SH-SY5Y (cell line): ENCODE results near the gene LLGL2.

Experiments used
- GATA2 ChIP-seq: IDR thresholded peaks from 2 replicates; pipeline ENCODE4 v1.6.1; 2011; ENCODE audit warnings: mild to moderate bottlenecking, low read depth, low read length
- GATA3 ChIP-seq: IDR thresholded peaks from 2 replicates; pipeline ENCODE4 v1.6.1; 2011; ENCODE audit warnings: low read depth, mild to moderate bottlenecking, low read length, moderate library complexity

The LLGL2 gene

DNA sequence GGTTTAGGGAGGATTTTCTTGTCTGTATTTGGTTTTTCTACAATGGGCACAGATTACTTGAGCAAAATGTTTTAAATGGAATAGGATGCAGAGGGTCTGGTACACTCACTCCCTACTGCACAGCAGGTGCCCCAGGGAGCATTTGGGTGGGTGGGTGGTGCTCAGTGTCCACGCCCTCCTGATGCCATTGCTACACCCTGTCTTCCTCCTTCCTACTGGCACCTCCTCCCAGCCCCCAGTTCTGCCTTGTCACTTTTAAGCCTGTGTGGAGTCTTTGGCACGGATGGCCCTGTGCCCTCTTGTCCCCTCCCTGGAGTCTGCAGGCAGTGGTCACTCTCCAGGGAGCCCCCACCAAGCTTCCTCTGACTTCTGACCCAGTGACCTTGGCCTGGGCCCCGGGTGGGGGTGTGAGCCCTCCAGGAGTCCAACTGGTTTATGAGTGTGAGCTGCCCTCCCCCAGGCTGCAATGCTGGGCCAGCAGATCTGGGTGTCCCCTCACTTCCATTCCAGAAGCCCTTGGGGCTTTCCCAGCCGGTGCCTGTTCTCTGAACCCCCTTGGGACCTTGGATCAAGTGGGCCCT, 15.5 kb downstream of the LLGL2 start:
- no peak for TF ChIP-seq GATA2
- TF ChIP-seq GATA3: no peak

DNA sequence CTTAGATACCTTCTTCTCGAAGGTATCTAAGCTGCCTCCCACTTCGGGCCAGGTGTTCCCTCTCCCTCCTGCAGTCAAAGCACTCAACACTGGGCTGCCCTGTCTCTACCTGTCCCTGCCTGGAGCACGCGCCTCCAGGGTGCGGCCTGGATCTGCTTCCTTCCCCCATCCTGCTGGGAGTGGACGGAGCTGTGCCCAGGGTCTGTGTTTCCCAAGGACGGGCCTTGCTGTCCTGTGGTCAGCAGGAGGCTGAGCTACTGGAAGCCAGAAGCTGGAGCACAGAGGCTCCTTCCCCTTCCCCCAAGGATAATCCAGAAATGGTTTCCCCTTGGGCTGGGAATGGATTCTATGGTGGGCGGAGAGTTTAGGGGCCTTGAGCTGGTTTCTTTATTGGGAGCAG, 16.7 kb downstream of the LLGL2 start:
- TF ChIP-seq GATA2 (no peak), GATA3 (no peak)

DNA sequence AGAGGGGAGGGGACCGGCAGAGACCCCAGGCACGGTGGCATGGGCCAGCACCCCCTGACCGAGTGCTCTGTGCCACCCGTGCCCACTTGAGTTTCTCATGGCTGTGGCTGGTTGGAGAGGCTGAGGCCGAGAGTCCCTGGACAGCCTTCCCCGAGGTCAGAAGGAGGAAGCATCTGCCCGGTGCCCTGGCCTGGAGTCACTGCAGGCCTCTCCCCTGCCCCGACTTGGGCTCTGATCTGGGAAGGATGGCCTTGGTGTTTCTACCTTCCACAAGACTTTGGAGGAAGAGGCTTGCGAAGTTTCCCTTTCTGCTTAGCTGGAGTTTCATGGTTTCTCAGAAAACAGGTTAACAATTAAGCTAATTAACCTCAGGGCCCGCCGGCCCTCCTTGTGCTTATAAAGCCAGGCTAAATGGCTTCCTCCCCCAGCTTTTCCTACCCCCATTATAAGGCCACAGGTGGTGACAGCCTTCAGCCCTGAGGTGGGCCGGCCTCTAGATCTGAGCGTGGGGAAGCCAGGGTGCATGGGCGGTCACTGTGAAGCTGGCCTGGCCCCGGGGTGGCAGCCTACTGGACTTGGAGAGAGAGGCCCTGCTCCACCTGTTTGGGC, 17.3 kb downstream of the LLGL2 start:
- no peak for TF ChIP-seq GATA2
- no peak for TF ChIP-seq GATA3

DNA sequence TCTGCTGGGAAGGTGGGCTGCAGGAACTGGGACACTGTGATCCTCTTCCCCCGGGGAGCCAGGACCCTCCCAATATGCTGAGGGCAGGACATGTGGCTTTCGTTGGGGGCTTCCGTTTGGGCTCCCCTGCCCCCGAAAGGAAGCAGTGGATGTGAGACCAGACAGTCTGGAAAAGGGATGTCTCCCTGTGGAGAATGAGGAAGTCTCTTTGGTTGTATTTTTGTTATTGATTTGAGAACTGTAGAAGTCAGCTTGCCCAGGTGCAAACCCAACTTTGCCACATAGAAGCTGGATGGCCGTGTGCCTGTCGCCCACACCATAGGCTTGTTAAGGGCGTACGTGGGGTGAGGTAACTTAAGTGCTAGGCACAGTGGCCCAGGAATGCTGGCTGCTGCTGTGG, 18.8 kb downstream of the LLGL2 start:
- TF ChIP-seq GATA2: no peak
- TF ChIP-seq GATA3: no peak

DNA sequence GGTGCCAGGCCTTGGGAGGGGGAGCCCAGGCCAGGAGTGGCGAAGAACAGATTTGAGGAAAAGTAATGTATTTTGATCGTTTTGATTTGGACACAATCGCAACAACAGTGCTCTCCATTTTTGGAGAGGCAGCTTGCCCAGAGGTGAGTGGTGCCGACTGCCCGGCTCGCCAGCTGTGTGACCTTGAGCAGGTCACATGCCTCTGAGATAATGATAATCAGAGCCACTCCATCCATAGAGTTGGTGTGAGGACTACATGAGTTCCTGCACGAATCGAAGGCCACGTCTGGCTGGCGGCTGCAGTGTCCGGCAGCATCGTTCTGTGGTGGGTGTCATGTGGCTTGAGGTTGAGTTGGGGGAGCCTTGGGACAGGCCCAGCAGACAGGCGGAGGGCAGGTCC, 20.7 kb downstream of the LLGL2 start:
- TF ChIP-seq GATA2: no peak
- no peak for TF ChIP-seq GATA3

DNA sequence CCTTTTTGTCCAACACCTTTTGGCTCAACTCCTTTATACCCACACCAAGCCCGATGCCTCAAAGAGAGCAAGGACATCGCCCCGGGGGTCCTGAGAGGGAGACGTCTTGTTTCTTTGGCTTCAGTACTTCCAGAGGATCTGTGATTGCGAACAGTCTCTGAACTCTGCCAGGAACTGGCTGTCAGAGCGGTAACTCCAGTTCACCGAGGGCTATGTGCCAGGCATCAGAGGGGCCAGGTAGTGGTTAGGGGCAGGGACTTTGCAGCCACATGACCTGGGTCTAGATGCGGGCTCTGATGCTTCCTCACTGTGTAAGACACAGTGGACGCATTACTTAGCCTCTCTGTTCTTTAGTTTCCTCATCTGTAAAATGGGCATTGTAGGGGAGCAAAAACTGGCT, 21.6 kb downstream of the LLGL2 start:
- TF ChIP-seq GATA2: no peak
- no peak for TF ChIP-seq GATA3

DNA sequence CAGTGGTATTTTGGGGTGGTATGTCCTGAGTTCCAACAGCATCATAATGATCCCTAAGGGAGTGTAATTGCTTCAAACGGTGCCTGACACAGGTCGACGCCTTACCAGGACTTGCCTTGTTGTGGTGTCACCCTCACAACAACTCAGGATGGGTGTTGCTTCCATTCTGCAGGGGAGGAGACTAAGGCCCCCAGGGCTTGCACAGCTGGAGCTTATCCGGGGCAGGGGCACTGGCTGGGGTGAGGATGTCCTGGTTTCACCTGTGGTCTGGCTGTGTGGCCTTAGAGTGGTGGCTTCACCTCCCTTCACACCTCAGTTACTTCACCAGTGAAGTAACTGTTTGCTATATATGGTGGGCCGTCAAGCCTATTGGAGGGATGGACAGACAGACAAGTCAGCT, 23.3 kb downstream of the LLGL2 start:
- TF ChIP-seq GATA2 (no peak), GATA3 (no peak)

DNA sequence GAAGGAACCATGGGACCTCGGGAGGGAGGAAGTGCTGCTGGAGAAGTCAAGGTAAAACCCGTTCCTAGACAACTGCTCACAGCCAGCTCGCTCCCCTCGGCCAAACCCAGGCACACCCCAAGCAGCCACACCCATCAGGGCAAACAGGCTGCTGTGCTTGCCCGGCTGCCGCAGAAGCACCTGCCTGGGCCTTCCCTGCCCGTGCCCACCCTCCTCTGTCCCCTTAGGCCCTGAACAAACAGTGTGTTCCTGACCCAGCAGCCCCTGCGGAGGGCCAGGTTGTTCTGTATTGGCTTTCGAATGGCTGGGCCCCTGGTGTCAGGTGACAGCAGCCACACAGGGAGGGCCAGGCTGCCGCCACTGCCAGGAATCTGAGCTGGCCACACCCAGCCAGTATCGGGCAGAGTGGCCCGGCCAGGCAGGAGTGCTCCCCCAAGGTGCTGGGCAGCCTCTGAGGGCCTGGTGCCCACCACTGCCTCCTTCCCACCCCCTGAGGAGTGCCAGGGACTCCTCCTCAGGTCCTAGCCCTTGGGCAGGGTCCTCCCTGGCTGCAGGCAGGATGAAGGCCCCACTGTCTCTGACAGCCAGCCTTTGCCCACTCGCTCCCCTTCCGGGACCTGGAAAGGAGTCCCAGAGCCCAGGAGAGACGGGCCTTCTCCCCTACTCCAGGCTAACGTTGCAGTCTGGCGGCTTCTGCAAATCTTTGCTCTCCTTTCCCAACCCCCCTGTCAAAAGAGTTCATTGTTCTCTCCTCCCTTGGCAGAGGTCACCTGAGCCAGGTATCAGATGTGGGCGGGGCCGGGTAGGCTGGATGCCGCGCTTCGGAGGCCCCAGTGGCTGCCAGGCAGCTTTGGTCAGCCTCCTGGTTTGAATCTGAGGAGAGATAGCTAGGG, 24.0 kb downstream of the LLGL2 start:
- TF ChIP-seq GATA3: no peak

DNA sequence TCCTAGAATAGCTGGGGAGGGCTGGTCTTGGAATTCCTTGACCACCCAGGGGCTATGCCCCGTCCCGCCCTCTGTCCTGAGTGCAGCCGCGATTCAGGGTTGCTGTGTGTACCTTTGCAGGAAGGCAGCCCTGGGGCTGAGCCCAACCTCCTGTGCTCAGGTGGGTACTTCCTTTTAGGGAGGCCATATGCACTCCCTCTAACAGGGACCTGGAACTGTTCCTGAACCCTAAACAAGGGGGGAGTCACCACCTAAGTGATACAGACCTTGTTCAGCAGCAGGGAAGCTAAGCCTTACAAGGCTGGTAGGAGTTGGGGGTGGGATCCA, 24.6 kb downstream of the LLGL2 start:
- TF ChIP-seq GATA3 (no peak), GATA2 (no peak)

DNA sequence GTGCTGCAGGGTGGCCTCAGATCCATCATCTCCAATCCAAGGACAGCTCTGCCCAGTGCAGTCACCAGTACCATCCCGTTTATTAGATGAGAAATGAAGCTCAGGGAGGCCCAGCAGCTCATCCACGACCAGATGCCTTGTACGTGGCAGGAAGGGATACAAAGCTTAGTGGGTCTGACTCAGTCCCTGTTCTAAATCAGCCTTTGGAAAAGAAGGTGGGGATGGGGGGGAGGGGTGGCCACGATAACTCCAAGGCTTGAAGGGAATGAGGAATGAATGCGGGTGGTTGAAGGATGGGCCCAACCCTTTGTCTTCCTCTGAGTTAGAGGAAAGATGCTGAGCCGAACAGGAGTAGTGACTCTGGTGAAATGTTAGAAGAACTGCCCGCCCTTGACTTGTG, 25.8 kb downstream of the LLGL2 start:
- TF ChIP-seq GATA3: no peak

DNA sequence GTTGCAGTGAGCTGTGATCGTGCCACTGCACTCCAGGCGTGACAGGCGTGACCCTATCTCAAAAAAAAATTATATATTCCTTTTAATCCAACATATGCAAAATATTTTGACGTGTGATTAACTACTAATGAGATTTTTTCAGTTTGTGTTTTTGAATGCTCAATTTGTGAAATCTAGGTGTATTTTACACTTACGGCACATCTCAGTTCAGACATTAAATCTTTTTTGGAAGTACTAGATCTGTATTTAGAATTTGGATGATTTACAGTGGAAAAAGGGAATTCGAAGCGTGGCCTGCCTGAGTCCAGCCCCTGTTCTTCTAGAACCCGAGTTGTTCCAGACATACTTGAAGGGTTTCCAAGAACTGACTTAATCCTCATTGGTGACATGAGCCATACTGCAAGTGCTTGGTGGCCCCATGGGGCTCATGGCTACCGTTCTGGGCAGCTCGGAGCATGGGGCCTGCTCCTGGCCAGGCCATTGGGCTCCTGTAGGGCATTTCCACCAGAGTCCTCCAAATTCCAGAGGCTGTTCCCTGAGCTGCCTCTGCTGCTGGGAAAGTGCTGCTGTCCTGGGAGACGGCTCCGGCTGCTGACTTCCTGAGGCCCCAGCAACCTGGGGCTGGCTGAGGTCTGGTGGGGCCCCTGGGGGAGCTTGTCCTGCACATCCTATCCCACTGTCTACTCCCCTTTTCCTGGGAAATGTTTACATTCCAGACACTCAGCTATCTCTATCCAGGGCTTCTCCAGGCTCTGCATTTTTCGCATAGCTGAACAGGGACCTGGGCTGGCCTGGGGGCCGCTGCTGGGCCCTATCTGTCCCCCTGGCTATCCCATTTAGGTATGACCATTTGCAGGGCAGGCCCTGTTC, 27.2 kb downstream of the LLGL2 start:
- TF ChIP-seq GATA3: no peak
- no peak for TF ChIP-seq GATA2

DNA sequence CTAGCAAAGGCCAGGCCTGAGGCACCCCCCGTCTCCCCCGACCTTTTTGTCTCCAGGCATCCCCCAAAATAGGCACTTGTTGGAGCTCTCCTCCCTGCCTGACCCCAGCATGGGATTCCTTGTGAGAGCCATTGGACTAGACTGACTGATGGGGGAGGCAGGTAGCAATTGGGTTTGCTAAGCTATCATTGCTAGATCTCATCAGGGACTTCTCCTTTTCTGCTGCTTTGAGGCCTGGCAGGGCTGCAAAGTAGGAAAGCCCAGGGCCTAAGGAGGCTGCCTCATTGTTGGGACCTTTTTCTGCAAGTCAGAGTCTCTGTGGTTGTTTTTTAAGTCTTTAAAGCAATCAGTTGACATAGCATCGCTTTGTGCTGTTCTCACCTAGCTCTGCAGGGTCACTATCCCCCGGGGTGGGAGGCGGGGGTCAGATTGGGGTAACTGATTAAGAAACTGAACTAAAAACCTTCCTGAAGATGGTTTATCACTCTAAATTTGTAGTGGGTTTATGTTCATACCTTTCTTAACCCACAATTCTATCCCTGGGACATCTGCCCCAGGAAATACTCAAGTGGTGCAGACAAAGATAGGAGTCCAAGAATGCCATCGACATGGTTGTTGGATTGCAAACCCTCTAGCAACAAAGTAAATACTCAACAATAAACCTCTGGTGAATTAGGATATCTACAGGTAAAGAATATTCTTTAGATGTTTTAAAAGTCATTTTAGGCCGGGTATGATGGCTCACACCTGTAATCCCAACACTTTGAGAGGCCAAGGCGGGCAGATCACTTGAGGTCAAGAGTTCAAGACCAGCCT, 28.0 kb downstream of the LLGL2 start:
- TF ChIP-seq GATA3 (no peak), GATA2 (no peak)

DNA sequence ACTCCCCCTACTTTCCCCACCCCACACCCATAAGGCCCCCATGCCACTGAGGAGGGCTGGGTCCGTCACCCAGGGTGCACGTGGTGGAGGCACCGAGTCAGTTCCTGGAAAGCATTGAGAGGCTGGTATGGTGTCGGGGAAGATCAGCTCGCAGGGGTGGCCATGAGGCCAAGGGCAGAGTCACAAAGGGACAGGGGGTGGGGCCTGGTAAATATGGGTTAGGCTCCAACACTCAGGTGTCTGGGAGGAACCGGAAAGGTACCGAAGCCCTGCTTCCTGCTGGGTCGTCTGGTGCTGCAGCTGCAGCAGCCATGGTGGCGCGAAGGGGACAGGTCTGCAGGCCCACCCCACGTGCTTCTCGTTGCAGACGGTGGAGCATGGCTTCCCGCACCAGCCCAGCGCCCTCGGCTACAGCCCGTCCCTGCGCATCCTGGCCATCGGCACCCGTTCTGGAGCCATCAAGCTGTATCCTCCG, 30.2 kb downstream of the LLGL2 start:
- TF ChIP-seq GATA3 (no peak), GATA2 (no peak)
